Transverse colon (tissue), 4 donors: Measurements from ENCODE around the gene FYB2. TPM values are rescaled to one million over a fixed set of nuclear protein-coding genes. Genes with fewer than 3 reads are reported as not detected.

Experiments used
- DNase-seq: peaks from one replicate; pipeline ENCODE4 v3.0.0-alpha.2; 2019
- H3K27ac ChIP-seq, 4 donors: fragments of 200-600 bp; sonication (generic); 2 replicates each; pipeline ENCODE4 v1.5.1; 2016 to 2018; ENCODE audit warnings: inconsistent platforms in 4 of 4
- H3K27me3 ChIP-seq: fragments of 200-600 bp; sonication (generic); 2 replicates; pipeline ENCODE4 v1.5.1; 2017; ENCODE audit warnings: inconsistent platforms
- H3K36me3 ChIP-seq, 4 donors: fragments of 200-600 bp; sonication (generic); 2 replicates each; pipeline ENCODE4 v1.5.1; 2017 to 2019; ENCODE audit warnings: inconsistent platforms in 4 of 4
- H3K4me1 ChIP-seq, 4 donors: fragments of 200-600 bp; sonication (generic); 2 replicates each; pipeline ENCODE4 v1.5.1; 2017 to 2020; ENCODE audit warnings: inconsistent platforms in 4 of 4
- H3K4me3 ChIP-seq, 4 donors: fragments of 200-600 bp; sonication (generic); 1 replicate in 1 of 4; 2 replicates in 3 of 4; pipeline versions ENCODE4 v1.5.1 to v1.6.1; 2017 to 2019; ENCODE audit warnings: inconsistent platforms in 4 of 4
- H3K9me3 ChIP-seq, 2 donors: fragments of 200-600 bp; sonication (generic); 2 replicates each; pipeline ENCODE4 v1.5.1; 2017 to 2019; ENCODE audit warnings: inconsistent platforms in 2 of 2
- EP300 ChIP-seq: sonication (generic); formaldehyde crosslinking; IDR thresholded peaks from one replicate; pipeline ENCODE4 v1.6.1; 2017; ENCODE audit warnings: antibody characterized with exemption, low read depth
- POLR2A ChIP-seq: fragments of 450-650 bp; IDR thresholded peaks from one replicate; pipeline ENCODE4 v1.6.1; 2016; ENCODE audit warnings: antibody characterized with exemption, mild to moderate bottlenecking, moderate library complexity
- POLR2AphosphoS5 ChIP-seq, 3 donors: sonication (generic); formaldehyde crosslinking; IDR thresholded peaks; one replicate each; pipeline ENCODE4 v1.6.1; 2016; ENCODE audit warnings: antibody characterized with exemption in 3 of 3
- WGBS, 2 donors: methylation state at CpG; one replicate each; pipeline ENCODE4 v1.1.5; 2018; ENCODE audit warnings: low coverage in 1 of 2; 5-methylcytosine and 5-hydroxymethylcytosine counted together
- in situ Hi-C, 4 donors: fragments of 200-750 bp; cut with MboI; loops; one replicate each; pipeline versions ENCODE4 v1.15.0 to v1.15.1; 2017; ENCODE audit warnings: low sequenced_read_pairs in 3 of 4, low pct_ligation_motif_present in 1 of 4, low pct_unique_long_range_greater_than_20kb in 1 of 4
- intact Hi-C: fragments of 100-400 bp; cut with DNase I; formaldehyde crosslinking; loops from one replicate; pipeline ENCODE4 v1.15.1; 2023; ENCODE audit warnings: low total_unique reads
- total RNA-seq, 4 donors: library from RNA; depleted of rRNA; stranded (reverse); fragments of >200 nt; gene quantifications; one replicate each; pipeline ENCODE4 v1.1.0, GENCODE V29; 2016
- TF ChIP-seq, protein P1 (sequence below), 5 experiments: fragments of 200-600 bp in 3 of 5; fragments of 450-650 bp in 2 of 5; sonication (generic) in 3 of 5; IDR thresholded peaks; 1 replicate in 2 of 5; 2 replicates in 3 of 5; pipeline ENCODE4 v1.5.1; 2016 to 2017; ENCODE audit warnings: antibody characterized with exemption in 5 of 5, inconsistent platforms in 3 of 5, mild to moderate bottlenecking in 2 of 5, moderate library complexity in 1 of 5

The FYB2 gene
- total RNA-seq, 4 donors from 2014 or later: 2.4 to 7.1 (median 5.6) TPM

DNA sequence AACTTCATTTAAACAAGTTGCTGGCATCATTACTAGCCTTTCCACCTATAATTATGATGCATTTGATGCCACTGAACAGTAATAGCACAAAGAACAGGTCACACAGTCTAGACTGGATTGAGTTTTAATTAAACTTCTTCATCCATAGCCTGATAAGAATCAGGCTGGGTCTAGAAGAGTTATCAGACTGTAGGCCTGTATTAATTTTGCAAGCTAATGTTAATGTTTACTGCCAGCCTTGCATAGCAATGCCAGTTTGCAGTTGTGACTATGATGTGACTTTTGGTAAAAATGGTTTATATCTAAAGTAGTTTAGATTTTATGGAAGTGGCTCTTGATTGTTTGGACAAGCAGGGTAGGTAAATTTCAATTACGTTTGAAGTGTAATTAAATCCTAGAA is 106.1 kb downstream of the FYB2 start:
- H3K9me3 ChIP-seq: no peaks in the 10 kb centered on the region
- no peaks in the 10 kb centered on the region for H3K4me1 ChIP-seq
- 43 to 69% methylated on average over 1 of the region's 1 CpG for WGBS, 2 donors
- intact Hi-C loops (no loop called here), in situ Hi-C loops (loop anchor here in 3 of 4 donors (10.0 to 25.0 kb wide), 2 partner anchors 1426 to 1428 kb away; no protein-coding TSS in a partner anchor)
- H3K27ac ChIP-seq: no peak overlapping the region
- TF ChIP-seq POLR2AphosphoS5 (IDR thresholded peaks at IDR 0.05) (no peak), EP300 (no peak), POLR2A (no peak)
- TF ChIP-seq, protein P1, sequence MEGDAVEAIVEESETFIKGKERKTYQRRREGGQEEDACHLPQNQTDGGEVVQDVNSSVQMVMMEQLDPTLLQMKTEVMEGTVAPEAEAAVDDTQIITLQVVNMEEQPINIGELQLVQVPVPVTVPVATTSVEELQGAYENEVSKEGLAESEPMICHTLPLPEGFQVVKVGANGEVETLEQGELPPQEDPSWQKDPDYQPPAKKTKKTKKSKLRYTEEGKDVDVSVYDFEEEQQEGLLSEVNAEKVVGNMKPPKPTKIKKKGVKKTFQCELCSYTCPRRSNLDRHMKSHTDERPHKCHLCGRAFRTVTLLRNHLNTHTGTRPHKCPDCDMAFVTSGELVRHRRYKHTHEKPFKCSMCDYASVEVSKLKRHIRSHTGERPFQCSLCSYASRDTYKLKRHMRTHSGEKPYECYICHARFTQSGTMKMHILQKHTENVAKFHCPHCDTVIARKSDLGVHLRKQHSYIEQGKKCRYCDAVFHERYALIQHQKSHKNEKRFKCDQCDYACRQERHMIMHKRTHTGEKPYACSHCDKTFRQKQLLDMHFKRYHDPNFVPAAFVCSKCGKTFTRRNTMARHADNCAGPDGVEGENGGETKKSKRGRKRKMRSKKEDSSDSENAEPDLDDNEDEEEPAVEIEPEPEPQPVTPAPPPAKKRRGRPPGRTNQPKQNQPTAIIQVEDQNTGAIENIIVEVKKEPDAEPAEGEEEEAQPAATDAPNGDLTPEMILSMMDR (IDR thresholded peaks at IDR 0.05): no peak
- H3K27me3 ChIP-seq: no peaks in the 10 kb centered on the region
- H3K36me3 ChIP-seq: no peaks in the 10 kb centered on the region
- DNase-seq: no peak
- H3K4me3 ChIP-seq: no peak overlapping the region

DNA sequence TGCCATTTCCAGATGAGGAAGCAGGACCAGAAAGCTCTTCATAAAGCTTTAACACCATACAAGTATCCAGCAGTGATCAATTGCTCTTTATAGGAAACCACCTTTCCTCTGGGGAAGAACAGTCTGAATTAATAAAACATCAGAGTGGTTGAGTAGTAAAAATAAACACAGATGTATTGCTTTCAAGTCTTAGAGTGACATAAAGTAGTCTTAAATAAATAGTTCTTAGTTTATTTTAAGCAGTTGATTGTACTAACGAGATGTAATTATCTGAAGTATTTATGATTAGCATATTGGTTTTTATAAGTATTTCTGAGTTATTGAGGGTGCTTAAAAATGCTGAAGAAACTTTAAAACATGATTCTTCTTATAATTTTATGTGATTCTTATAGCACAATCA is 107.1 kb downstream of the FYB2 start:
- intact Hi-C loops (no loop called here), in situ Hi-C loops (loop anchor here in 3 of 4 donors (10.0 to 25.0 kb wide), 2 partner anchors 1425 to 1427 kb away; no protein-coding TSS in a partner anchor)
- 65 to 82% methylated on average over 1 of the region's 1 CpG for WGBS, 2 donors
- H3K27ac ChIP-seq: no peak overlapping the region
- no peaks in the 10 kb centered on the region for H3K9me3 ChIP-seq
- no peaks in the 10 kb centered on the region for H3K36me3 ChIP-seq
- no peak for DNase-seq
- H3K4me1 ChIP-seq: no peaks in the 10 kb centered on the region
- H3K4me3 ChIP-seq: no peak overlapping the region
- TF ChIP-seq POLR2AphosphoS5 (IDR thresholded peaks at IDR 0.05) (no peak), POLR2A (no peak), EP300 (no peak)
- TF ChIP-seq, protein P1 (IDR thresholded peaks at IDR 0.05): no peak
- no peaks in the 10 kb centered on the region for H3K27me3 ChIP-seq

GRCh38 chr1:56710646-56711045 is 108.6 kb downstream of the FYB2 start:
- in situ Hi-C loops: loop anchor here in 3 of 4 donors (10.0 to 25.0 kb wide), 2 partner anchors 1423 to 1426 kb away; no protein-coding TSS in a partner anchor
- intact Hi-C loops: no loop called here
- TF ChIP-seq POLR2AphosphoS5 (IDR thresholded peaks at IDR 0.05) (no peak), EP300 (no peak), POLR2A (no peak)
- TF ChIP-seq, protein P1 (IDR thresholded peaks at IDR 0.05): no peak

DNA sequence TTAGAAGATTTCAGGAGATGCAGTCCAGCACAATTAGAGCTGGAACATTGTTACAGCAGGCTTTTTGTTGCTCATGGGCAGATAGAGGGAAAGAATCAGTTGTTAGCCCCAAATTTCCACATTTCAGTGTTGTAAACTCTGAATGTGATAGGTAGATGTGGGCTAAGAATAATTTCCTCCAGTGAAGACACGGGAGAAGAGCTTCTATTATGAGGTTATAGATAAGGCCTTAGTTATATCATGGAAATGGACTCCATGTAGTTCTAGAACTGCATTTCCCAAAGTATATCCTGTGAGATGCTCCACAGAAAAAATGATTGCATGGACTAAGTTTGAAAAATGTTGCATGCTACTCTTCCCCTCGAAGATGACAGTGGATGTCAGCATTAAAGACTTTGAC is 109.2 kb downstream of the FYB2 start:
- intact Hi-C loops: no loop called here
- H3K27ac ChIP-seq: no peak overlapping the region
- TF ChIP-seq, protein P1 (IDR thresholded peaks at IDR 0.05): no peak
- TF ChIP-seq POLR2AphosphoS5 (IDR thresholded peaks at IDR 0.05): no peak
- no peak for TF ChIP-seq POLR2A
- TF ChIP-seq EP300: no peak
- H3K9me3 ChIP-seq: no peaks in the 10 kb centered on the region
- DNase-seq: no peak
- no peak overlapping the region for H3K4me3 ChIP-seq
- no peaks in the 10 kb centered on the region for H3K27me3 ChIP-seq
- in situ Hi-C loops: loop anchor here in 3 of 4 donors (10.0 to 25.0 kb wide), 2 partner anchors 1423 to 1425 kb away; no protein-coding TSS in a partner anchor
- no peaks in the 10 kb centered on the region for H3K4me1 ChIP-seq
- WGBS, 2 donors: 60 to 66% methylated on average over 1 to 2 of the region's 2 CpGs
- no peaks in the 10 kb centered on the region for H3K36me3 ChIP-seq

More at GRCh38 chr1:56710646-56711045, 108.6 kb downstream of the FYB2 start:
- no peak overlapping the region for H3K27ac ChIP-seq
- H3K27me3 ChIP-seq: no peaks in the 10 kb centered on the region
- H3K4me3 ChIP-seq: no peak overlapping the region
- H3K4me1 ChIP-seq: no peaks in the 10 kb centered on the region
- no peaks in the 10 kb centered on the region for H3K9me3 ChIP-seq
- no peak for DNase-seq
- no peaks in the 10 kb centered on the region for H3K36me3 ChIP-seq
